GM18870 (cell line): Measurements from ENCODE around the gene PIK3C2G.

ENCODE experiments used
- ATAC-seq: cut with Tn5 transposase; IDR thresholded peaks from one replicate; pipeline ENCODE4 v1.9.1; 2021; ENCODE audit warnings: moderate library complexity; ENCODE audit not compliant: unreplicated experiment

Gene PIK3C2G

DNA sequence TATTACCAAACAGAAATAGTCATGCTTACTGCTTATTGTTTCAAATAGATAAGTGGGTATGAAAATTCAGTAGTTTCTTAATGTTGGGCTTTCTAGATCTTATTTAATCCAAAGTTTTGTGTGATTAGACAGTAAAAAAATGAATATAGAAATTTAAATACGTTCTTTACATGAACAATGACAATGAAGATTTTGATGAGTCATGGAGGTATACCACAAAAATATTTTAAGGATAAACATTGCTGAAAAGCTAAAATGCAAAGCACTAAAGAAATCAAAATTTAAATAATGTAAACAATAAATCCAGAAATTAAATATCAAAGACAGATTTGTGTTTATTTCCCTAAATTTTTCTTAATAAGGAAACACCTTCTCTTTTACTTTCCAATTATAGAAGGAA, 78.3 kb downstream of the PIK3C2G start:
- no peak for ATAC-seq

- ATAC-seq = no peak
These were observed 78.9 kb downstream of the PIK3C2G start for GRCh38 chr12:18340186-18340585.

DNA sequence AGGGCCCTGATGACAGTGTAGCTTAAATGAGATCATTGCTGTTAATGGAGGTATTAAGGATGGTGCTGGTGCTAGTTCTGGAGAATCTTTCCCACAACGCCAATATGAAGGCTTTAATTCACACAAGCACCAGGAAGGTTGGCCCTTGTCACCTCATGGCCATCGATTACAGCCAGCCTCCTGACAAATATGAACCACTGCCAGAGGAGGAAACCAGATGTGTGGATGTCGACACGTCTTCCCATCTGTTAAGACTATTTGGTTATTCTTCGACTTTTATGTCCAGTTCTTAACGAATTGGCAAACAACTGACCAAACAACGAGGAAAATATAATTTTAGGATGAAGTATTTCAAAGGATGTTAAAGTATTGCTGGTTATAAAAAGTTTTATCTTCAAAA, 79.5 kb downstream of the PIK3C2G start:
- no peak for ATAC-seq

GRCh38 chr12:18343708-18344107, 82.4 kb downstream of the PIK3C2G start:
- ATAC-seq = no peak

- no peak for ATAC-seq
These were observed 83.9 kb downstream of the PIK3C2G start for GRCh38 chr12:18345021-18345735.

DNA sequence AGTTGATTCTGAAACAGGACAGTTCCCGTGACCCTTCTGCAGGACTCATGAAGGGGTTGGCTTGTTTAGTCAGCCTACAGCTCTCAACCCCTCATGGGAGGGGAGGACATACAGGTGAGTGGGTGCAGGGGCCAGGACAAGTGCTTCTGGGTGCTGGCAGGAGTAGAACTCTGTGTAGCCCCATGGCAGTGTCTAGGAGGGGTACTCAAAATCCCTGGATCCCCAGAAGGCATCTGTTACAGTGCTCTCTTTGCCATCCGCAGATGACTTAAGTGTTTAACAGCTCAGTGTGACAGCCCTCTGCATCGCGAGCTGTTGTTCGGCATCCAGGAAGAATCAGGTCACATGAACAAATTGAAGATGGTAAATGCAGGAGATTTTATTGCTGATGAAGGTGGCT, 91.0 kb downstream of the PIK3C2G start:
- ATAC-seq = no peak

DNA sequence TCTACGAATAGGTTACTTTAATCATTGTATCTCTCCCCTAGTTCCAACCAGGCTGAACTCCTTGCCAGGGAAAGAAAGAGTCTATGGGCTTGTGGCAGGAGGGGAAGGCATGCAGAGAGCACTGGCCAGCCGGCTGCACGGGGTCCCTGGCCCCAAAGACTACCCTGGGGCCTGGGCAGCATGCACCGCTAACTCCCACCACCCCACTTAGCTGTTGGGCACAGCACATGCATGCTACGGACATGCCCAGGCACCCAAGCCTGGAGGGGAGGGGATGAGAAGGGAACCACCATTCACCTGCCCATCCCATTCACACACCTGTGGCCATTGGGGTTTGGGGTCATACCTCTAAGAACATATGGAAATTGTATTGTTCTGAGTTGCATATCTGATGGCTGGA, 94.1 kb downstream of the PIK3C2G start:
- ATAC-seq = no peak

GRCh38 chr12:18358077-18358476, 96.8 kb downstream of the PIK3C2G start:
- no peak for ATAC-seq

- ATAC-seq = no peak
These were observed 97.6 kb downstream of the PIK3C2G start for GRCh38 chr12:18358930-18359329.

- ATAC-seq = no peak
These were observed 100.1 kb downstream of the PIK3C2G start for GRCh38 chr12:18361433-18361832.

- no peak for ATAC-seq
These were observed 102.0 kb downstream of the PIK3C2G start for GRCh38 chr12:18363321-18363720.

DNA sequence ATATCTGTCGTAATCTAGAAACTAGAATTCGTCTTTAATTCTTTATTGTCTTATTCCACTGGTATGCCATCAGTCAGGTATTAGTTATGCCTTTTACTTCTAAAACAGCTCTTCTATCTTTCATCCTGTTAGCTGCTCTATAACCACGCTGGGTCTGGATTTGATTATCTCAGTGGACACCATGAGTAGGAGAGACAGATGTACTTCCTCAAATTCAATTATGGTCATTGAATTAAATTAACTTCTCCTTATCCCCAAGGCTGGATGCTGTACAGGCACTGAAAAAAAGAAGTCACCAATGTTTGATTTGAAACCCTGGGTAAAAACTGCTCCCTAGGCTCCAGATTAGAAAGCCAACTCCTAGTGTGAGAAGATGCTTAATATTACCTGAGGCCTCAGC, 107.3 kb downstream of the PIK3C2G start:
- ATAC-seq = no peak

- ATAC-seq = no peak
These were observed 111.9 kb downstream of the PIK3C2G start for GRCh38 chr12:18373181-18373580.

DNA sequence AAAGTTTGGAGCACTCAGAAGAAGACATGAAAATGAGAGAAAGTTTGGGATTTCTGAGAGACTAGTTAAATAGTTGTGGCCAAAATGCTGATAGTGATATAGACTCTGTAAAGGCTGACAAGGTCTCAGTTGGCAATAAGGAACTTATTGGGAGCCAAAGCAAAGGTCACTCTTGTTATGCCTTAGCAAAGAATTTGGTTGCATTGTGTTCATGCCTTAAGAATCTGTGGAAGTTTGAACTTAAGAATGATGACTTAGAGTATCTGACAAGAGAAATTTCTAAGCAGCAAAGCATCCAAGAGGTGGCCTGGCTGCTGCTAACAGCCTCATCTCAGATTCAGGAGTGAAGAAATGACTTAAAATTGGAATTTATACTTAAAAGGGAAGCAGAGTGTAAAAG, 113.8 kb downstream of the PIK3C2G start:
- ATAC-seq = no peak

GRCh38 chr12:18375583-18375982, 114.3 kb downstream of the PIK3C2G start:
- ATAC-seq = no peak

DNA sequence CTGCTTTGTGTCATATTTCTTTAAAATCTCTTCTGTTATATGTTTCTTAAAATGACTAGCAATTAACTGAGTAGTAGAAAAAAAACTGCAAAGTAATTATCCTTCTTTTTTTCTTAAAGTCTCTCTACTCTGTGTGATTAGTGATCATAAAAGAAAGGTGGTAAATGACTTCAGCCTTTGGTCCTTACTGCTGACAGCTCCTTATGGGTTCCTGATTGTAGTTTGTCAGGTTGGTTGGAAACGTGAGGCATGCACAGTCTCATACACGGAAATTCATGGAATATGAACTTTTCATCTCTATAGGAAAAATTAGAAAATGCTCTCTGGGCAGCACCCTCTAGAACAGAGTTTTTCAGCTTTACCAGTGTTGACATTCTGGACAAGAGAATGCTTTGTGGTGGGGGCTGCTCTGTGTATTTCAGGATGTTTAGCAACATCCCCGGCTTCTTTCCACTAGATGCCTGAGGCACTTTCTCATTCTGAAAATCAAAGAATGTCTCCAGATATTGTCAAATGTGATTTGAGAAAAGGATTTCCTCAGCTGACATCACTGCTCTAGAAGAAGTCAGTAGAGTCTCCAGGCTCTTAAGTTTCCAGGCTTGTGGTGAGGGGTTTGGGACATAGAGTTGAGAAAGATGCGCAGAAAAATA, 121.0 kb downstream of the PIK3C2G start:
- no peak for ATAC-seq

- ATAC-seq = no peak
These were observed 121.9 kb downstream of the PIK3C2G start for GRCh38 chr12:18383203-18383602.

- no peak for ATAC-seq
These were observed 126.4 kb downstream of the PIK3C2G start for GRCh38 chr12:18387706-18388105.

DNA sequence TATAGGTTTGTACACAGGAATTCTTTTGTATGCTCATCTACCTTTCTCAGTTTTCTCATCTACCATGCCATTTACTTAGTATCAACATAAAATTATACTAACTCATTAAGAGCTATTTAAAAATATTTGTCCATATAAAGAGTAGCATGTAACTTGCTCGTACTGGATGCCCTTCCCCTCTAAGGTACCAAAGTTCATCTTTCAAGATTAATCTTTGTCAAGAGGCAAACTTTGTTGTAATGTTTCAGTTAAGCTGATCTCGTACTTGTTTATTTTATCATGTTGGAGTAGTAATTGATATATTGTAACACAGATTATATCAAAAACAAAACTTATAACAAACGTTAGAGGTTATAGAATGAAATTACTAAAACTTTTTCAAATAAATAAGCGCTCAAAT, 128.5 kb downstream of the PIK3C2G start:
- no peak for ATAC-seq

DNA sequence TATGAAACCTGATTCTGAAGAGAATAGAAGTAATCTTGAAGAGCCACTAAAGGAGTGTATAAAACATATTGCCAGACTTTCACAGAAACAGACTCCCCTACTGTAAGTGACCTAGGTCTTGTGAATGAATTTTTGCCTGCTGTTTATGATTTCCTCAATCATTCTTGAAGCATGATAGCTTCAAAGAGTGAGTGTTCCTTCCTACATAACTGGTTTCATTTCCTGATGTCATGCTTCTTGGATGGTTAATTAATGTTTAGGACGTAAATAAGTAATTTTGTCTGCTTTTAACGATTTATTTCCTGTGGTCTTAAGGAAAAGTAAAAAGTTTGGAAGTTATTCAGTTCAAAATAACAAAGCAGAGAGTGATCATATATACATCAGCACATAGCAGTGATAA, 129.8 kb downstream of the PIK3C2G start:
- no peak for ATAC-seq

GRCh38 chr12:18394742-18395141, 133.4 kb downstream of the PIK3C2G start:
- ATAC-seq = no peak

GRCh38 chr12:18400186-18400585, 138.9 kb downstream of the PIK3C2G start:
- ATAC-seq = no peak
